Neural progenitor cell (in vitro differentiated cells): ENCODE results near the gene WDFY2. TPM values are rescaled to one million over a fixed set of nuclear protein-coding genes. Genes with fewer than 3 reads are reported as not detected.
A peak's percentile ranks its signal among the peaks of the same experiment; 100 is the strongest.

Source experiments
- DNase-seq: peaks from one replicate; pipeline ENCODE4 v3.0.0-alpha.2; 2016; ENCODE audit warnings: low spot score
- H2AFZ ChIP-seq: fragments of 200-600 bp; sonication (generic); replicated peaks from 2 replicates; pipeline ENCODE4 v1.6.1; 2016; ENCODE audit warnings: antibody characterized with exemption
- H3F3A ChIP-seq: fragments of 200-600 bp; sonication (generic); 2 replicates; pipeline ENCODE4 v1.6.1; 2016; ENCODE audit warnings: antibody characterized with exemption, low read depth
- H3K27ac ChIP-seq: fragments of 200-600 bp; sonication (generic); 2 replicates; pipeline ENCODE4 v1.5.1; 2016; ENCODE audit warnings: mild to moderate bottlenecking
- H3K27me3 ChIP-seq: fragments of 200-600 bp; sonication (generic); 2 replicates; pipeline ENCODE4 v1.6.1; 2016; ENCODE audit warnings: mild to moderate bottlenecking, moderate library complexity
- H3K36me3 ChIP-seq: fragments of 200-600 bp; sonication (generic); 2 replicates; pipeline ENCODE4 v1.5.1; 2016
- H3K4me1 ChIP-seq: fragments of 200-600 bp; sonication (generic); 2 replicates; pipeline ENCODE4 v1.6.1; 2016; ENCODE audit warnings: mixed run types
- H3K4me2 ChIP-seq: fragments of 200-600 bp; sonication (generic); 2 replicates; pipeline ENCODE4 v1.6.1; 2016
- H3K4me3 ChIP-seq: fragments of 200-600 bp; sonication (generic); 2 replicates; pipeline ENCODE4 v1.5.1; 2016
- H3K79me2 ChIP-seq: fragments of 200-600 bp; sonication (generic); 2 replicates; pipeline ENCODE4 v1.6.1; 2016; ENCODE audit warnings: low read depth
- H3K9ac ChIP-seq: fragments of 200-600 bp; sonication (generic); 2 replicates; pipeline ENCODE4 v1.6.1; 2016
- H3K9me3 ChIP-seq: fragments of 200-600 bp; sonication (generic); 2 replicates; pipeline ENCODE4 v1.5.1; 2016; ENCODE audit warnings: low read depth
- H4K20me1 ChIP-seq: fragments of 200-600 bp; sonication (generic); 2 replicates; pipeline ENCODE4 v1.6.1; 2016; ENCODE audit warnings: low read depth
- H3K27ac Mint-ChIP-seq: 3 replicates; pipeline ENCODE4 v1.8.0; 2021; ENCODE audit warnings: mixed read lengths
- H3K27me3 Mint-ChIP-seq: 2 replicates; pipeline ENCODE4 v1.8.0; 2022; ENCODE audit warnings: low read depth, mild to moderate bottlenecking, inconsistent platforms, moderate library complexity, mixed read lengths; ENCODE audit not compliant: insufficient read depth
- H3K36me3 Mint-ChIP-seq: 3 replicates; pipeline ENCODE4 v1.8.0; 2021; ENCODE audit warnings: mixed read lengths
- H3K4me1 Mint-ChIP-seq: 3 replicates; pipeline ENCODE4 v1.8.0; 2021; ENCODE audit warnings: mixed read lengths
- H3K4me3 Mint-ChIP-seq: 3 replicates; pipeline ENCODE4 v1.8.0; 2021; ENCODE audit warnings: mild to moderate bottlenecking, moderate library complexity, mixed read lengths
- H3K9me3 Mint-ChIP-seq: 3 replicates; pipeline ENCODE4 v1.8.0; 2020; ENCODE audit warnings: mixed read lengths
- CTCF ChIP-seq: fragments of 200-600 bp; sonication (generic); IDR thresholded peaks from 2 replicates; pipeline ENCODE4 v1.5.1; 2017; ENCODE audit warnings: antibody characterized with exemption, mild to moderate bottlenecking
- EZH2 ChIP-seq: fragments of 200-600 bp; sonication (generic); IDR thresholded peaks from 2 replicates; pipeline ENCODE4 v1.6.1; 2017; ENCODE audit warnings: antibody characterized with exemption, mild to moderate bottlenecking, moderate library complexity
- EZH2phosphoT487 ChIP-seq: fragments of 200-600 bp; sonication (generic); IDR thresholded peaks from 2 replicates; pipeline ENCODE4 v1.6.1; 2017; ENCODE audit warnings: antibody characterized with exemption
- total RNA-seq: library from RNA; depleted of rRNA; stranded (reverse); fragments of >200 nt; gene quantifications from 2 replicates; pipeline ENCODE4 v1.2.3, GENCODE V29; 2015; ENCODE audit warnings: low replicate concordance

WDFY2 gene
- total RNA-seq, 1 donor from 2014 or later, result 18.3 TPM

- H3K27ac ChIP-seq, result no peak overlapping the region
- peak overlapping the region; percentile 56 for H3K9ac ChIP-seq
- H3K4me2 ChIP-seq, result peak overlapping the region; percentile 84
- Mint-ChIP-seq H3K4me3 (peak overlapping the region; percentile 85), H3K4me1 (peaks cover 67% of the 10 kb centered on the region), H3K9me3 (no peaks in the 10 kb centered on the region), H3K36me3 (no peaks in the 10 kb centered on the region), H3K27me3 (peaks cover 9% of the 10 kb centered on the region), H3K27ac (peak overlapping the region; percentile 63)
- H3K9me3 ChIP-seq, result no peaks in the 10 kb centered on the region
- H3F3A ChIP-seq, result peaks cover 28% of the 10 kb centered on the region
- peaks cover 44% of the 10 kb centered on the region for H3K4me1 ChIP-seq
- no peaks in the 10 kb centered on the region for H3K27me3 ChIP-seq
- peaks cover 7% of the 10 kb centered on the region for H4K20me1 ChIP-seq
- no peaks in the 10 kb centered on the region for H3K79me2 ChIP-seq
- TF ChIP-seq EZH2phosphoT487 (no peak), EZH2 (peak; percentile 41), CTCF (no peak)
- H3K36me3 ChIP-seq, result no peaks in the 10 kb centered on the region
- DNase-seq, result no peak
- H3K4me3 ChIP-seq, result peak overlapping the region; percentile 67
- peak overlapping the region; percentile 92 for H2AFZ ChIP-seq
These were observed 220.3 kb downstream of the WDFY2 start for GRCh38 chr13:51804295-51805172.

- Histone ChIP-seq H3F3A (peaks cover 28% of the 10 kb centered on the region), H3K4me3 (no peak overlapping the region), H3K27ac (no peak overlapping the region), H3K4me1 (peaks cover 36% of the 10 kb centered on the region), H3K4me2 (peak overlapping the region; percentile 84), H3K79me2 (no peaks in the 10 kb centered on the region), H3K27me3 (no peaks in the 10 kb centered on the region), H3K9me3 (no peaks in the 10 kb centered on the region), H2AFZ (no peak overlapping the region), H3K9ac (no peak overlapping the region), H4K20me1 (peaks cover 7% of the 10 kb centered on the region), H3K36me3 (no peaks in the 10 kb centered on the region)
- peaks cover 12% of the 10 kb centered on the region for H3K27me3 Mint-ChIP-seq
- peaks cover 64% of the 10 kb centered on the region for H3K4me1 Mint-ChIP-seq
- H3K4me3 Mint-ChIP-seq, result peak overlapping the region; percentile 85
- H3K9me3 Mint-ChIP-seq, result no peaks in the 10 kb centered on the region
- DNase-seq, result no peak
- H3K27ac Mint-ChIP-seq, result no peak overlapping the region
- H3K36me3 Mint-ChIP-seq, result no peaks in the 10 kb centered on the region
- TF ChIP-seq EZH2 (no peak), CTCF (no peak), EZH2phosphoT487 (no peak)
These were observed 221.1 kb downstream of the WDFY2 start for GRCh38 chr13:51805313-51805712.

- no peaks in the 10 kb centered on the region for H3K36me3 Mint-ChIP-seq
- peaks cover 12% of the 10 kb centered on the region for H3K27me3 Mint-ChIP-seq
- no peak overlapping the region for H3K27ac ChIP-seq
These were observed 221.7 kb downstream of the WDFY2 start for GRCh38 chr13:51805925-51806324.

More at GRCh38 chr13:51805925-51806324, 221.7 kb downstream of the WDFY2 start:
- Mint-ChIP-seq H3K4me1 (peaks cover 59% of the 10 kb centered on the region), H3K27ac (no peak overlapping the region), H3K9me3 (no peaks in the 10 kb centered on the region), H3K4me3 (no peak overlapping the region)
- peaks cover 23% of the 10 kb centered on the region for H3F3A ChIP-seq
- no peaks in the 10 kb centered on the region for H3K36me3 ChIP-seq
- no peaks in the 10 kb centered on the region for H3K27me3 ChIP-seq
- H3K4me1 ChIP-seq, result peaks cover 30% of the 10 kb centered on the region
- TF ChIP-seq EZH2, result no peak
- TF ChIP-seq EZH2phosphoT487, result no peak
- TF ChIP-seq CTCF, result no peak
- no peak overlapping the region for H3K4me2 ChIP-seq
- no peak overlapping the region for H3K9ac ChIP-seq
- no peak overlapping the region for H2AFZ ChIP-seq
- H3K9me3 ChIP-seq, result no peaks in the 10 kb centered on the region
- no peaks in the 10 kb centered on the region for H3K79me2 ChIP-seq
- no peak overlapping the region for H3K4me3 ChIP-seq
- H4K20me1 ChIP-seq, result peaks cover 5% of the 10 kb centered on the region
- DNase-seq, result no peak
